Fibroblast of skin of abdomen (primary cell): ENCODE data around the gene SYCE3.

Experiments
- DNase-seq: peaks from one replicate; pipeline ENCODE4 v3.0.0-alpha.2; 2013

The SYCE3 gene

GRCh38 chr22:50518606-50519005 is 44.1 kb downstream of the SYCE3 start:
- DNase-seq = no peak

DNA sequence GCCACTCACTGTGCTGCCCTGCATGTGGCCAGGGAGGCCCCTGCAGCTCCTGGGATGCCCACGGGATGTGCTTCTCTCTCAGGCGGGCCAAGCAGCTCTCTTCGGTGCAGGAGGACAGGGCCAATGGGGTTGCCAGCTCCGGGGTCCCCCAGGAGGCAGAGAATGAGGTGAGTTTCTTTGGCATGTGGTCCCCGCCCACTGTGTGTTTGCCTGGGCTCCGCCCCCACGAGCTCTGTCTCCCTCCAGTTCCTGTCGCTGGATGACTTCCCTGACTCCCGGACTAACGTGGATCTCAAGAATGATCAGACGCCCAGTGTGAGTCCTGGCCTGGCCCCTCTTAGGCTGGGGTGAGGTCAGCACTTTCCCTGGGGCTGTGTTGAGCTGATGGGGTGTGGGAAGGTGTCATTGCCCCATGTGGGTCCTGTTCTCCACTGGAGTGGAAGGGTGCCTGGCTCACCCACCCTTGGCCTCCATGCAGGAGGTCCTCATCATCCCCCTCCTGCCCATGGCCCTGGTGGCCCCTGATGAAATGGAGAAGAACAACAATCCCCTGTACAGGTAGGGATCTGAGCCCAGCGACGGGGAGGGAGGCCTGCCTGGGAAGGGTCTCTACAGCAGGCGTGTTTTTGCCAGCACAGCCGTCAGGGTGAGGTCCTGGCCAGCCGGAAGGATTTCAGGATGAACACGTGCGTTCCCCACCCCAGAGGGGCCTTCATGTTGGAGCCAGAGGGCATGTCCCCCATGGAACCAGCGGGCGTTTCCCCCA is 45.0 kb downstream of the SYCE3 start:
- no peak for DNase-seq

- DNase-seq = no peak
These were observed 45.8 kb downstream of the SYCE3 start for GRCh38 chr22:50516891-50517290.

- no peak for DNase-seq
These were observed 46.7 kb downstream of the SYCE3 start for GRCh38 chr22:50516068-50516467.

- DNase-seq = no peak
These were observed 49.5 kb downstream of the SYCE3 start for GRCh38 chr22:50513175-50513574.

DNA sequence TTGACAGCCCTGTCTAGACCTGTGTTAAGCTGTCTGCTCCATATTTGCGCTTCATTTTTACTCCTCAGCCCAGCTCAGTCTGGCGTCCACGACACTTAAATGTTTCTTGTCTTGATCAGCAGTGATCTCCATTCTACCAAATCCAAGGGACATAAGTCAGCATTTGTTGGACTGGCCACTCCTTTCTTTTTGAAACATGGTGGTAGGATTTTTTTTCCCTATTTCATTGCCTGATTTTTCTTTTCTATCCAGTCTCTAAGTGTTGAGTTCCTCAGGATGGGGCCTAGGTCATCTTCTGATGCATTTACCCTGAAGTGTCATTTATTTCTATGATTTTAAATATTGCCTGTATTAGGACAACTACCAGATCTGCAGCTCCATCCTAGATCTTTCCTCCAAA is 53.8 kb downstream of the SYCE3 start:
- DNase-seq = no peak

- peak; percentile 97 for DNase-seq
These were observed 54.5 kb downstream of the SYCE3 start, which contains the start of gene NCAPH2 for GRCh38 chr22:50507991-50508884. Gene NCAPH2 (plus strand): TSS chr22:50508224. CDS start chr22:50508338, 114 bp downstream.

- DNase-seq = no peak
These were observed 55.2 kb downstream of the SYCE3 start, which contains the start of gene LMF2 for GRCh38 chr22:50507421-50507990. Gene LMF2 (minus strand): TSS chr22:50507702. CDS start chr22:50507675, 27 bp downstream.

- DNase-seq = no peak
These were observed 55.9 kb downstream of the SYCE3 start for GRCh38 chr22:50506611-50507420.

DNA sequence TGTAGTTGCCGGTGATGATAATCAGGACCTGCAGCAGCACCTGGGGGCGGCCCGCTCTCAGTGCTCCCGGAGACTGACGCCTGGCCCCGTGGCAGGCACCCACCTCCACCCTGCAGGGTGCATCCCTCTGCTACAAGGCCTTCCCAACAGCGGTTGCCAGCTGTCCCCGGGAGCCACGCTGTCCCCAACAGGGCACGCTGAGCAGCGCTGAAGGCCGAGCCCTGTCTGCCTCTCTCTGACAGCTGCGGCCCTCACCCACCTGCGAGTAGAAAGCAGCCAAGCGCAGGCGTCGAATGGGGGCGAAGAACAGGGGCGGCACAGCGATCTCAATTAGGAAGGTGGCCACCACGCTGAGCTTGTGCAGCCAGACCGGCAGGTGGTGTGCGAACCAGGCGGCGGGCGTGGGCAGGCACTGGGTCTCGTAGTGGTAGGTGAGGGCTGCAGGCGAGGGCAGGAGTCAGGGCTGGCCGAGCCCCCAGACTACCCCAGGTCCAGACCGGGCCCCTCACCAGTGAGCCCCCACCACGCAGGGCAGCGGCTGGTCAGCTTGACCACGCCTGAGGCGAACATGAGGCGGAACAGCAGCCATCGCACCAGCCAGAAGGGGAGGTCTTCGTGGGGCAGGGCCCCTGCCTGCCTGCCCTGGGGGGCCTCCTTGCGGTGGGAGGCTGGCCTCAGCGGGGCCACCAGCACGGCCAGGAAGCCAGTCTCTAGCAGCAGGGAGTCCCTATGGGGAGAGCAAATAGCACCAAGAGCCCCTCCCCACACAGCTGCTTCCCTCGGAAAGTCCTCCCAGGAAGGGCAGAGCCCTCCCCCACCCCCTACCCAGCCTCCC is 56.7 kb downstream of the SYCE3 start:
- DNase-seq = no peak

GRCh38 chr22:50505276-50505775 is 57.4 kb downstream of the SYCE3 start:
- no peak for DNase-seq

DNA sequence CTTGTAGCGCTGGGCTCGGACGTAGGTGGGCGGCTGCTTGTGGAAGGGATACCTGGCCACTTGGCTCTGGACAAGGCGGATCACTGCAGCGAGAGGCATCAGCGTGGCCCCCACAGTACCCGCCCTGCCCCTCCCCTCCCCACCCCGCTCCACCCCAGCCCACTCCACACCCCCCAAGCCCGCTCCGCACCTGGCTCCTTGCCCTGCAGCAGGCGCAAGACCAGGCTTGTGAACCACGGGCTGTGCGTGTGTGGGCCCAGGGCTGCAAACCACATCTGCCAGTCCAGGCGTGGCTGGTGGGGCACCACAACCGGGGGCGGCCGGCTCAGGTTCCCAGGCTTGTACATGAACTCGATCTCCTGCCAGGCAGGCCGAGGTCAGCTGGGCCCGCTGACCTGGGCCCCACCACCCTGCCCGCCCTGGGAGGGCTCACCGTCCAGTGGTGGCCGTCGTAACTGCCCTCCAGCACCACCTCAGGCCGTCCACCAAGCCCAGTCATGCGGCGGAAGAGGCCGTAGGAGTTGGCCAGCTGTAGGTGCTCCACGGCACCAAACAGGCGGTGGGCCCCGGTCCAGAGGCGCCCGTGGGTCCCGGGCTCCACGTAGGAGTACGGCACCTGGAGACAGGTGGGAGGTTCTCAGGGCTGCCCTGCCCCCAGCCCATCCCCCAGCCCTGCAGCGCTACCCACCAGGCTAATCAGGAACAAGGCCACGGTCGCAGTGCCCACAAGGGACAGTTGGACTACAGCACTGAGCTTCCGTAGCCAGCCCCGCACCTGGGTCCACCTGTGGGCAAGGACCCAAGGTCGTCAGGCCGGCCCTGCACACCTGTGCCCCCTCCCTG is 58.1 kb downstream of the SYCE3 start:
- DNase-seq = no peak

DNA sequence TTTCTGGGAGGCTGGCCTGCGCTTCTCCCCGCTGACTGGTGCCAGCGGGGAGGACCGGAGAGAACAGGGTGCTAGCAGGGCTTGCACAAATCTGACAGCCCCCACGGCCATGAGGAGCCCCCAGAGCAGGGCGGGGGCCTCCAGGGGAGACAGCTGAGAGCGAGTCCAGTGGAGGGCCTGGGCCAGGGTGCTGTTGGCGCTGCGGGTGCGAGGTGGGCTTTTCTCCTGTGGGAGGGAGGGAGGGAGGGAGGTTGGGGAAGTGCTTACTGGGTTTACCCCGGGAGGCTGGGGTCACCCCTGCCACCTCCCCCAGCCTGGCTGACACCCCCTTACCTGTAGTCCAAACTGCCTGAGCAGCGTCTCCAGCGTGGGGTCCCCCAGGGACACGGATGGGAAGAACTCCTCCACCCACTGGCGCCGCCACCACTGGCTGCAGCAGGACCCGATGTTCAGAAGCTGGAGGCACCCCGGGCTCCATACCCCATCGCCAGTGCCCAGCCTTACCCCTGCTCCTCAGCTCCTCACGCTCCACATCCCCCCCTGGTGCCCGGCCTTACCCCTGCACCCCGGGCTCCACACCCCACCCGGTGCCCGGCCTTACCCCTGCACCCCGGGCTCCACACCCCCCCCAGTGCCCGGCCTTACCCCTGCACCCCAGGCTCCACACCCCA is 59.1 kb downstream of the SYCE3 start:
- DNase-seq = no peak

DNA sequence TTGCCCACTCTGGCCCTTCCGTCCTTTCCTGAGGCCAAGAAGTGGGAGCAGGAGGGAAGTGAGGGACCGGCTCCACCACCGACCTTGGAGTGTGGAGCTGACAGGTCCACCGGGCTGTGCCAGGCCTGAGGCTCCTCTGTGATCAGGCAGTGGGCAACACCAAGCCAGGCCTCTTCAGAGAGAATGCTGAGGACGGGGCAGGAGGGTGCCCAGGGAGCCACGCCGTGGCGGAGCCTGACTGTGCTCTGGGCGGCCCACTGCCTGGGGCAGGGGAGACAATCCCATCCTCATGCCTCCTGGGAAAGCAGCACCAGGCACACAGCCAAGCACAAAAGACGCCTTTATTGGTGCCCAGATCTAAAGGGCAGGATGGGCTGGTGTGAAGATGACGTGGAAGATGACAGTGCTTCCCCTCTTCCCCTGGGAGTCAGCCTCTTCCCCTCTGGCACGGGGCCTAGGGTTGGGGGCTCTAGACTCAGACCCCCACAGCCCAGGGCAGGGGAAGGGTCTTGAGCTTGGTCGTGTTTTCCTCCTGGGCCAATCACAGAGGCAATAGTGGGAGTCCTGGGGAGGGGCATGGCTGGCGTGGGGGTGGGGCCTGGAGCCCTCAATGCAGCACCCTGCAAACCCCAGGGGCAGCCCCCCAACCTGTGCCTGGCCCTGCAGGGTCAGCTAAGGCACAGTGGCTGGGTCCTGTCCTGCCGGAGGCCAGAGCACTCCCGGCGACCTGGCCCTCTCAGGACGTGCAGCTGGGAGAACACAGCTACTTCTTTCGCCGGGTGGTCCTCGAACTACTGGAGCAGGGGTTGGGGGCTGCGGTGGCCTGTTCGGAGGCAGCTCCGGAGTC is 59.9 kb downstream of the SYCE3 start:
- no peak for DNase-seq

DNA sequence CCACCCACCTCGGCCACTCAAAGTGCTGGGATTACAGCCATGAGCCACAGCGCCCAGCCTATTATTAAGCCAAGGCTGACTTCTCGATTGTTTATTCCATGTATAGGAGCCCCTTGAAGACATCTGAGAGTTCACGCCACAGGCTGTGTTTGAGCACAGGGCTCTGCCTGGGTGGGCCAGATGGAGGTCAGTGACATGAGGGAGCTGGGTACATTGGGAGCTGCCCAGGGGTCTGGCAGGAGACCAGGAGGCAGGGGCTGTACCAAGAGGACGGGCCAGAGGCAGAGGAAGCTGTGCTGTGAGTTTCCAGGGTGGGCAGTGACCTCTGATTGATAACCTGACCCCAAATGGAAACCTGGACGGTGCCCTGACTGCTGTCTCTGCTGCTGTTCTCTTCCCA is 60.6 kb downstream of the SYCE3 start:
- no peak for DNase-seq
